ENCODE measurements around the gene USP17L25.
"Not testable (repeated sequence)": the region's sequence is repeated elsewhere in the genome, so short reads cannot be mapped to it uniquely, and the experiment has no call there.

Gene USP17L25

DNA sequence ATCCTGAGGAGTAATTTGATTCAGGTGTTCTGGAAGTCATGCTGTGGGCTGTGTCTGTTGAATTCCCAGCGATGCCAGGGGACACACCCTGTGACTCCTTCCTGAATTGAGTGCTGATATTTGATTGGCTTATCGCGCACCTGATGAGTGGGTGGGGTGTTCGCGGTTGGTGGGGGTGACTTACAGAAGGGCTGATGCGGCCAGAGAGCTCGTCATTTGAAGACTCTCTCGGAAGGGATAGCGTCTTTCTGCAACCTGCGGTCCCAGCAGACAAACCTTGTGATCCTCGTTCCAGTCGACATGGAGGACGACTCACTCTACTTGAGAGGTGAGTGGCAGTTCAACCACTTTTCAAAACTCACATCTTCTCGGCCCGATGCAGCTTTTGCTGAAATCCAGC is at the start of gene USP17L25:
TSS of gene USP17L25 (plus strand) at position 301 of the 400 bp plus-strand sequence. CDS start at position 301, 0 bp downstream.
- not testable (repeated sequence) for DNase-seq

DNA sequence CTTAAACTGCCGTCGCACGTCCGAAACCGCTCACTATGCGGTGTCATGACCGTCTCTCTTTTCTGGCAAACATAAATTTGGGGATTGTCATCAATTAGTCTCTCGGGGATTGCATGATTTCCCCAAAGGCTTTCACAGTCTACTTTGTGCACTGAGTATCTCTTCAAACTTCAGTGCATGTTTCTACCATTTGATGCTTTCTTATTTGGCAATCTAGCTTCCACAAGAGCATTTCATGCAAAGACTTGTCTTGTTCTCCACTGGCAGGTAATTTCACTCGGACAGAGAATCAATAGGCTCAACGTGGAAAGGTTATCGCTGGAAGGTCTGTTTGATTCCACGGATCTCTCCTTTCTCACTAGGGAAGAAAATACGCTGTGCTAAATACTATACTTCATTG is 5.5 kb upstream of the USP17L25 start:
- not testable (repeated sequence) for DNase-seq

DNA sequence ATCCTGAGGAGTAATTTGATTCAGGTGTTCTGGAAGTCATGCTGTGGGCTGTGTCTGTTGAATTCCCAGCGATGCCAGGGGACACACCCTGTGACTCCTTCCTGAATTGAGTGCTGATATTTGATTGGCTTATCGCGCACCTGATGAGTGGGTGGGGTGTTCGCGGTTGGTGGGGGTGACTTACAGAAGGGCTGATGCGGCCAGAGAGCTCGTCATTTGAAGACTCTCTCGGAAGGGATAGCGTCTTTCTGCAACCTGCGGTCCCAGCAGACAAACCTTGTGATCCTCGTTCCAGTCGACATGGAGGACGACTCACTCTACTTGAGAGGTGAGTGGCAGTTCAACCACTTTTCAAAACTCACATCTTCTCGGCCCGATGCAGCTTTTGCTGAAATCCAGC is 4.8 kb upstream of the USP17L25 start, which contains the start of gene USP17L24:
TSS of gene USP17L24 (plus strand) at position 301 of the 400 bp plus-strand sequence. CDS start at position 301, 0 bp downstream.
- not testable (repeated sequence) for DNase-seq

GRCh38 chr4:9334358-9334757 is 4.6 kb downstream of the USP17L25 start, which contains the start of gene USP17L26:
TSS of gene USP17L26 (plus strand) at chr4:9334658. CDS start at chr4:9334658, 0 bp downstream.
- not testable (repeated sequence) for DNase-seq

DNA sequence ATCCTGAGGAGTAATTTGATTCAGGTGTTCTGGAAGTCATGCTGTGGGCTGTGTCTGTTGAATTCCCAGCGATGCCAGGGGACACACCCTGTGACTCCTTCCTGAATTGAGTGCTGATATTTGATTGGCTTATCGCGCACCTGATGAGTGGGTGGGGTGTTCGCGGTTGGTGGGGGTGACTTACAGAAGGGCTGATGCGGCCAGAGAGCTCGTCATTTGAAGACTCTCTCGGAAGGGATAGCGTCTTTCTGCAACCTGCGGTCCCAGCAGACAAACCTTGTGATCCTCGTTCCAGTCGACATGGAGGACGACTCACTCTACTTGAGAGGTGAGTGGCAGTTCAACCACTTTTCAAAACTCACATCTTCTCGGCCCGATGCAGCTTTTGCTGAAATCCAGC is 9.4 kb downstream of the USP17L25 start, which contains the start of gene USP17L5:
TSS of gene USP17L5 (plus strand) at position 301 of the 400 bp plus-strand sequence. CDS start at position 301, 0 bp downstream.
- not testable (repeated sequence) for DNase-seq

GRCh38 chr4:9343848-9344247 is 14.1 kb downstream of the USP17L25 start, which contains the start of gene USP17L27:
TSS of gene USP17L27 (plus strand) at chr4:9344148. CDS start at chr4:9344148, 0 bp downstream.
- DNase-seq = not testable (repeated sequence)

GRCh38 chr4:9348593-9348992 is 18.9 kb downstream of the USP17L25 start, which contains the start of gene USP17L28:
TSS of gene USP17L28 (plus strand) at chr4:9348893. CDS start at chr4:9348893, 0 bp downstream.
- not testable (repeated sequence) for DNase-seq

DNA sequence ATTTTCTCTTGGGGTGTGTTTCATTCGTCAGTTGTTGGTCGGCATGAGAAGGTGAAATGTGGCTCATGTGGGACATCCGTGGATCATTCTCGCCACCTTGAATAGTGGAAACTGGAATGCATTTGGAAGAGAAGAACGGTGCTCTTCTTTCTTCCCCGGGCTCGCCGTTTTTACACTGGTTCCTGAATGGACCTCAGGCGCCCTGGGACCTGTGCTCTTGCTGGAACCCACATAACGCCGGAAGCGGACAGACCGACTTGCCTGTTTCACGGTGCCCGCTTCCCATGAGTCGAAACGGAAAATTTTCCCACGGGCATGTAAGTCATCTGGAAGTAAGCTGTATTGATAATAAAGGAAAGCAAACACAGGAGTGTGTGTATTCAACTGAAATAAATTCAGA is 21.2 kb downstream of the USP17L25 start:
- not testable (repeated sequence) for DNase-seq

GRCh38 chr4:9353338-9353737 is 23.6 kb downstream of the USP17L25 start, which contains the start of gene USP17L29:
TSS of gene USP17L29 (plus strand) at chr4:9353638. CDS start at chr4:9353638, 0 bp downstream.
- DNase-seq = not testable (repeated sequence)

GRCh38 chr4:9362829-9363228 is 33.1 kb downstream of the USP17L25 start, which contains the start of gene USP17L30:
TSS of gene USP17L30 (plus strand) at chr4:9363129. CDS start at chr4:9363129, 0 bp downstream.
- DNase-seq = not testable (repeated sequence)

DNA sequence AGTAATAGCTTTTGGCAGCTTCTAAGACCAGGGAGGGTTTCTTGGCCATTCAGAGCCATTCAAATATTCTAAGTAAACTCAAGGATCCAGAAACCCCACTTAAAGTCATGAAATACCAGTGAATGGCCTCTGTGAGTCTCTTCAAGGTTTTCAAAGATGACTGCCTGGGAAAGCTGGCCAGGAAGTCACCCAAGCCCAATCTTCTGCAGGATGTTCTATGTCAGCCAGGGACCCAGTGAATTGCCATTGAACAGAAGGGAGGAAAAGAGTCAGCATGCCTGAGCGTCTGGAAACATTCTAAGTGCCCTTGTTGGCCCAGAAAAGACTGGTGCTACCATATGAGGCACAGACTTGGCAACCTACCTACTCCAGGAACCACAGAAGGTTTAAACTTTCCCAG is 50.2 kb downstream of the USP17L25 start:
- not testable (repeated sequence) for DNase-seq
